ENCODE data around the gene EID2B. TPM values are rescaled to one million over a fixed set of nuclear protein-coding genes. Genes with fewer than 3 reads are reported as not detected.

The EID2B gene
- total and polyA plus RNA-seq, 2 experiments from 2014 or later, result 2.2 to 3.7 TPM

DNA sequence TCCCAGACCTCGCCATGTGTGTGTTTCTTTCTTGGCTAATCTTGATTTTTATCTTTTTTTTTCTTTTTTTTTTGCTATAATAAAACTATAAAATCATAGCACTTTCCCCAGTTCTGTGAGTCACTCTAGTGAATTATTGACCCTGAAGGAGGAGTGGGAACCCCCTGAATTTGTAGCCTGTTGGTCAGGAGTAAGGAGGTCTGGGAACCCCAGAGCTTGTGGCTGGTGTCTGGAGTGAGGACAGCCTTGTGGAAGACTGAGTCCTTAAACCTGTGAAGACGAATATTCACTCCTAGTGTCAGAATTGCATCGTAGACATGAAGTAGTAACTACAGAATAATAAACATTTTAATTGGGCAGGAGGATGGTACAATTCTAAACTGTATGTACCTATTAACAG lies 7.4 kb downstream of the EID2B start:
- H4K20me1 ChIP-seq (ENCODE audit: insufficient read depth, poor library complexity, severe bottlenecking), result no peaks in the 10 kb centered on the region
- H3K9me2 ChIP-seq (replicated peaks; ENCODE audit: insufficient read depth), result no peaks in the 10 kb centered on the region
- WGBS (ENCODE audit: low lambda C conversion rate, missing lambda C conversion rate), result 91% methylated on average over 3 of the region's 3 CpGs
- H3K9me3 ChIP-seq (ENCODE audit: low read depth), result no peaks in the 10 kb centered on the region
- peaks cover 9% of the 10 kb centered on the region for H3K79me2 ChIP-seq
- H3K27me3 ChIP-seq, result no peaks in the 10 kb centered on the region
- no peak for TF ChIP-seq EZH2phosphoT487 (IDR thresholded peaks at IDR 0.05; ENCODE audit: low read depth, severe bottlenecking, unreplicated experiment)
- TF ChIP-seq, protein P1, sequence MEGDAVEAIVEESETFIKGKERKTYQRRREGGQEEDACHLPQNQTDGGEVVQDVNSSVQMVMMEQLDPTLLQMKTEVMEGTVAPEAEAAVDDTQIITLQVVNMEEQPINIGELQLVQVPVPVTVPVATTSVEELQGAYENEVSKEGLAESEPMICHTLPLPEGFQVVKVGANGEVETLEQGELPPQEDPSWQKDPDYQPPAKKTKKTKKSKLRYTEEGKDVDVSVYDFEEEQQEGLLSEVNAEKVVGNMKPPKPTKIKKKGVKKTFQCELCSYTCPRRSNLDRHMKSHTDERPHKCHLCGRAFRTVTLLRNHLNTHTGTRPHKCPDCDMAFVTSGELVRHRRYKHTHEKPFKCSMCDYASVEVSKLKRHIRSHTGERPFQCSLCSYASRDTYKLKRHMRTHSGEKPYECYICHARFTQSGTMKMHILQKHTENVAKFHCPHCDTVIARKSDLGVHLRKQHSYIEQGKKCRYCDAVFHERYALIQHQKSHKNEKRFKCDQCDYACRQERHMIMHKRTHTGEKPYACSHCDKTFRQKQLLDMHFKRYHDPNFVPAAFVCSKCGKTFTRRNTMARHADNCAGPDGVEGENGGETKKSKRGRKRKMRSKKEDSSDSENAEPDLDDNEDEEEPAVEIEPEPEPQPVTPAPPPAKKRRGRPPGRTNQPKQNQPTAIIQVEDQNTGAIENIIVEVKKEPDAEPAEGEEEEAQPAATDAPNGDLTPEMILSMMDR (IDR thresholded peaks at IDR 0.05; ENCODE audit: poor library complexity), result no peak
- no peak for TF ChIP-seq EZH2 (IDR thresholded peaks at IDR 0.05; ENCODE audit: borderline replicate concordance)
- H3K4me2 ChIP-seq, result no peak overlapping the region
- H3K36me3 ChIP-seq (replicated peaks; ENCODE audit: insufficient read depth, low read depth), result no peaks in the 10 kb centered on the region
- no peak for DNase-seq (ENCODE audit: low spot score)
- no peak overlapping the region for H2AFZ ChIP-seq
- no peak overlapping the region for H3K27ac ChIP-seq
- no peak overlapping the region for H3K4me3 ChIP-seq
- H3K4me1 ChIP-seq (ENCODE audit: insufficient read depth), result no peaks in the 10 kb centered on the region

DNA sequence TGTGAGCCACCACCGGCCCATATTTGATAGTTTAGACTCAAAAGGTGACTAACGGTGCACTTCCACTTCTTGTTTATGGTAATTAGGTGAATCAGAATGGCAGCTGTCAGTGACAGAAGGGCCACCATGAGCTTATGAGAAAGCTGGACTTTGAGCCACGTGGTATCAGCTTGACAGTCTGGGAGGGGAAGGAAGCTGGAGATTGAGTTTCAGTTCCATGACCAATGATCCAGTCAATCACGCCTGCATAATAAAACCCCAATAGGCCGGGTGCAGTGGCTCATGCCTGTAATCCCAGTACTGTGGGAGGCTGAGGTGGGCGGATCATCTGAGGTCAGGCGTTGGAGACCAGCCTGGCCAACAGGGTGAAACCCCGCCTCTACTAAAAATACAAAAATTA lies 8.2 kb downstream of the EID2B start:
- no peak overlapping the region for H2AFZ ChIP-seq
- no peaks in the 10 kb centered on the region for H3K4me1 ChIP-seq (ENCODE audit: insufficient read depth)
- H3K4me2 ChIP-seq, result no peak overlapping the region
- no peaks in the 10 kb centered on the region for H3K36me3 ChIP-seq (replicated peaks; ENCODE audit: insufficient read depth, low read depth)
- TF ChIP-seq, protein P1 (IDR thresholded peaks at IDR 0.05; ENCODE audit: poor library complexity), result no peak
- TF ChIP-seq EZH2phosphoT487 (IDR thresholded peaks at IDR 0.05; ENCODE audit: low read depth, severe bottlenecking, unreplicated experiment), result no peak
- no peak for TF ChIP-seq EZH2 (IDR thresholded peaks at IDR 0.05; ENCODE audit: borderline replicate concordance)
- H3K27me3 ChIP-seq, result no peaks in the 10 kb centered on the region
- no peaks in the 10 kb centered on the region for H4K20me1 ChIP-seq (ENCODE audit: insufficient read depth, poor library complexity, severe bottlenecking)
- H3K79me2 ChIP-seq, result peaks cover 2% of the 10 kb centered on the region
- no peaks in the 10 kb centered on the region for H3K9me2 ChIP-seq (replicated peaks; ENCODE audit: insufficient read depth)
- no peak overlapping the region for H3K4me3 ChIP-seq
- peak; percentile 52 for DNase-seq (ENCODE audit: low spot score)
- H3K9me3 ChIP-seq (ENCODE audit: low read depth), result no peaks in the 10 kb centered on the region
- 82% methylated on average over 8 of the region's 8 CpGs for WGBS (ENCODE audit: low lambda C conversion rate, missing lambda C conversion rate)
- no peak overlapping the region for H3K27ac ChIP-seq

DNA sequence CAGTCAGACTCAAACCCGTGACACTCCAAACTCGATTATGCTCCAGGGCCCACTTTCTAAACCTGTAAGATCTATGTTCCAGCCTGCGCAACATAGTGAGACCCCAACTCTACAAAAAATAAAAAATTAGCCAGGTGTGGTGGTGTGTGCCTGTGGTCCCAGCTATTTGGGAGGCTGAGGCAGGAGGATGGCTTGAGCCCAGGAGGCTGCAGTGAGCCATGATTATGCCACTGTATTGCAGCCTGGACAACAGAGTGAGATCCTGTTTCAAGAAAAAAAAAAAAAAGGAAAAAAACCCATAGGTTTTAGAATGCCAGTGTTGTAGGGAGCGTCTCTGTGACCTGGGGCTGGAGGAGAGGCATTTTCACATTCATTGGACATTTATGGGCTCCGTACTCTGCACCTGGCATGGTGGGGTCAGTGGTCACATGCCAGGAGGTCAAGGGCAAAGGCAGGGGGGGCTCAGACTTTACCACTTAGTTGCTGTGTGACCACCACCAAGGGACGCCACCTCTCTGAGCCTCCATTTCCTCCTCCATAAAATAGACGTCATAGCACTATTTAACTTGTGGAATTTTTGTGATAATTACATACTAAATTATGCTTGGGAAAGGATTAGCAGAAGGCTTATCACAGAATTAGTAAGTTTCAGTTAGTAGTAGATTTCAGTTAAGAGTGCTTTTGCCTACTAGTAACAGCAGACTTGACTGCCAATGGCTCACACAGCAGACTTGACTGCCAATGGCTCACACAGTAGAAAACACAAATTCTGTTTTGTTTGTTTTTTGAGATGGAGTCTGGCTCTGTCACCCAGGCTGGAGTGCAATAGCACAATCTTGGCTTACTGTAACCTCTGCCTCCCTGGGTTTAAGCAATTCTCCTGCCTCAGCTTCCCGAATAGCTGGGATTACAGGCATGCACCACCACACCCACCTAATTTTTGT lies 11.8 kb downstream of the EID2B start:
- WGBS (ENCODE audit: low lambda C conversion rate, missing lambda C conversion rate), result 88% methylated on average over 8 of the region's 8 CpGs
- Histone ChIP-seq H3K4me2 (no peak overlapping the region), H3K27ac (no peak overlapping the region), H3K36me3 (replicated peaks; ENCODE audit: insufficient read depth, low read depth) (no peaks in the 10 kb centered on the region), H2AFZ (no peak overlapping the region), H3K27me3 (peaks cover 17% of the 10 kb centered on the region), H3K9me3 (ENCODE audit: low read depth) (no peaks in the 10 kb centered on the region), H3K4me1 (ENCODE audit: insufficient read depth) (no peaks in the 10 kb centered on the region), H3K79me2 (no peaks in the 10 kb centered on the region), H4K20me1 (ENCODE audit: insufficient read depth, poor library complexity, severe bottlenecking) (no peaks in the 10 kb centered on the region), H3K9me2 (replicated peaks; ENCODE audit: insufficient read depth) (no peaks in the 10 kb centered on the region), H3K4me3 (no peak overlapping the region)
- no peak for DNase-seq (ENCODE audit: low spot score)
- TF ChIP-seq EZH2 (IDR thresholded peaks at IDR 0.05; ENCODE audit: borderline replicate concordance) (no peak), EZH2phosphoT487 (IDR thresholded peaks at IDR 0.05; ENCODE audit: low read depth, severe bottlenecking, unreplicated experiment) (no peak)
- TF ChIP-seq, protein P1 (IDR thresholded peaks at IDR 0.05; ENCODE audit: poor library complexity), result no peak

Measured in hepatocyte (in vitro differentiated cells).